HFFc6 (cell line): ENCODE results near the gene FOXO6. TPM values are rescaled to one million over a fixed set of nuclear protein-coding genes. Genes with fewer than 3 reads are reported as not detected.

Experiments used
- DNase-seq: peaks from one replicate; pipeline ENCODE4 v3.0.0-alpha.2; 2018
- H3K27ac Mint-ChIP-seq: 2 replicates; pipeline ENCODE4 v1.8.0; 2020; ENCODE audit warnings: mild to moderate bottlenecking, mixed read lengths
- H3K27me3 Mint-ChIP-seq: 2 replicates; pipeline ENCODE4 v1.8.0; 2021; ENCODE audit warnings: mild to moderate bottlenecking, moderate library complexity, mixed read lengths; ENCODE audit not compliant: insufficient read depth
- H3K36me3 Mint-ChIP-seq: 2 replicates; pipeline ENCODE4 v1.8.0; 2021; ENCODE audit warnings: low read depth, mixed read lengths
- H3K4me1 Mint-ChIP-seq: 2 replicates; pipeline ENCODE4 v1.8.0; 2020; ENCODE audit warnings: low read depth, mixed read lengths
- H3K4me3 Mint-ChIP-seq: 2 replicates; pipeline ENCODE4 v1.8.0; 2020; ENCODE audit warnings: mild to moderate bottlenecking, moderate library complexity, mixed read lengths
- H3K9me3 Mint-ChIP-seq: 2 replicates; pipeline ENCODE4 v1.8.0; 2020; ENCODE audit warnings: mild to moderate bottlenecking, mixed read lengths
- CTCF ChIP-seq: fragments of 200-600 bp; sonication (generic); IDR thresholded peaks from 2 replicates; pipeline ENCODE4 v1.5.0; 2021; ENCODE audit warnings: antibody characterized with exemption, mild to moderate bottlenecking
- long read RNA-seq: library from polyadenylated mRNA; unstranded; transcript quantifications from one replicate; pipeline ENCODE4 v2.0.0, GENCODE V29; 2019
- total RNA-seq, 6 experiments: library from RNA; stranded (reverse); fragmentation: NEBNext Ultra II Directional; extraction: Animal tissue kit (Norgen Biotek cat#: 25700); gene quantifications; 2 replicates in 1 of 6; 3 replicates in 5 of 6; pipeline ENCODE4 v1.2.3, GENCODE V29; 2021

Gene FOXO6
- total RNA-seq, result under 1 TPM in 2 of 6 experiments, not detected in 4; 0.07 to 0.08 TPM
- long read RNA-seq, result 0 reads

DNA sequence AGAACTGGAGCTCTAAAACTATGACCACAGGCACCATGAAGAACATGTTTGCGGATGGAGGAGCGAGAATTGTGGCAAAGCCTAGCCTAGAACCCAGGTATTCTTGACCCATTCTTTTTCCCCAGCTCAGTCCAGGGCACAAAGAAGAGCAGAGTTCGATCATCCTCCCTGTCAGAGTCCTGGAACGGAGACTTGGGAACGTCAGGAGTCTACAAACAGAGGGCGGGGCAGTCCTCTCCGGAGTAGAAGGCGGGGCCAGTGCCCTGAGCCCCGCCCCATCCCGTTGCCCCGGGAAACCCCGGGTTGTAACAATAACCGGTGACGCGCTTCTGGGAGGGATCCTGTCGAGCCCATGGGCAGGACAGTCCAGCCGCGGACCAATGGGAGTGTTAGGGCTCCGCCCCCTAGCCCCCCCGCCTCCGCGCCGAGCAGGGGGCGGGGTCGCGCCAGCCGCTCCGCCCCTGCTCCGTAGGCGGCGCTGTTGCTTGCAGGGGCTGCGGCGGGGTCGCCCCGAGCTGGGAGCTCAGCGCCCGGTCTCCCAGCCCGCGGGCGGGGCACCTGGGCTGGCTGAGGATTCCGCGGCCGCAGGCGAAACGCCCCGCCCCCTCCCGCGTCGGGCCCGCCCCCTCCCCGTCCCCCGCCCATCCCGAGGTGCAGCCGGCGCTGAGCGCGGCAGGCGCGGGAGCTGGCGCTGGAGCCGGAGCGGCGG is at the start of gene FOXO6:
Gene FOXO6 (plus strand): TSS at position 649 of the 709 bp plus-strand sequence.
- Mint-ChIP-seq H3K36me3 (no peaks in the 10 kb centered on the region), H3K9me3 (no peaks in the 10 kb centered on the region)

DNA sequence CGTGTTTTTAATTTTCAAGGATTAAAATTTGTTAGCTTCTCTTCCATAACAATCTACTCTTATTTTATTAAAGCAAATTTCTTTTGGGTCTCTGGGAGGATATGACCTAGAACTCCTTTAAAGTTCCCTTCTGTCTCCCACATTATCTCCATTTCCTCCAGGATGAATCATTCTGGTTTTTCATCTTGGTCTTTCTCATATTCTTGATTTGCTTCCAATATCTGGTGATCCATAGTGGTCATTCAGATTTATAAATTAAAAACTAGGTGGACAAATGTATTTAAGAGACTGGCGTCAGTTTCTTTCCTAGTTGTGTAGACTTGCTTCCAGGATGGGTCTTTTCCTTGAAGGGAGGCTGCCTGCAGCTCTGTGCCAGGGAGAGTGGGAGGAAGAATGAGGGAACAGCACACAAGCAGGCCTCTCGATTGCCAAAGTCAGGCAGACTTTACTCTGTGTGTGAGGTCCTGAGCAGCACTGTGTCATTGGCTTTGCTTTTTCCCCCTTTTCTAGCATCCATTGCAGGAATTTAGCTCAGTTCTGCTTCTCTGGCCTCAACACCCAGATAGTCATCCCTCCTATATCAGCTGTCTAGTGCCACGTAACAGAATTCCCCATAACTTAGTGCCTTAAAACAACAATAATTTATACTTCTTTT is 48.1 kb upstream of the FOXO6 start:
- no peak overlapping the region for H3K4me3 Mint-ChIP-seq
- DNase-seq, result no peak
- no peak for TF ChIP-seq CTCF
- peaks cover 56% of the 10 kb centered on the region for H3K4me1 Mint-ChIP-seq
- H3K9me3 Mint-ChIP-seq, result no peaks in the 10 kb centered on the region
- peaks cover 4% of the 10 kb centered on the region; the same call in 1 of the 2 replicates for H3K36me3 Mint-ChIP-seq
- no peak overlapping the region for H3K27ac Mint-ChIP-seq
- peaks cover 8% of the 10 kb centered on the region for H3K27me3 Mint-ChIP-seq

More for the DNA sequence above, at the start of gene FOXO6:
- H3K27ac Mint-ChIP-seq, result peak within 1 kb of the TSS; percentile 2
- peaks cover 32% of the 10 kb centered on the region for H3K4me1 Mint-ChIP-seq
- peaks cover 36% of the 10 kb centered on the region for H3K27me3 Mint-ChIP-seq
- TF ChIP-seq CTCF, result peak; percentile 73
- DNase-seq, result peak; percentile 92
- H3K4me3 Mint-ChIP-seq, result peak within 1 kb of the TSS; percentile 63

DNA sequence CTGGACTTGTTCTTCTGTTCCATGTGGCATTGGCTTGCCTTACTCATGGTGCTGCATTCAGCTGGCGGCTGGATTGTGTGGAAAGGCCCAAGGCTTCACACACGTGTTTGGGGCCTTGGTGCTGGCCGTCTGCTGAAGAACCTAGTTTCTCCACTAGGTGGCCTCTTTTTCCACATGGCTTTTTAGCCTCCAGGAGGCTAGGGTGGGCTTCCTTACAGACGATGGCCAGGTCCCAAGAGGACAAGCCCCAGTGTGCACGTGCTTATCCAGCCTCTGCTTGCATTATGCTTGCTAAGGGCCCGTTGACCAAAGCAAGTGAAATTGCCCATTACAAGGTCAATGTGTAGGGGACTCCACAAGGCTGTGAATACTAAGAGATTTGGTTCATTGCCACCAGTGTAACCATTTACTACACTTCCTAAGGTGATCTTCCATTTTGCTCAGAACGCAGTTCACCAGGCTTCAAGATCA is 47.5 kb upstream of the FOXO6 start:
- peaks cover 61% of the 10 kb centered on the region for H3K4me1 Mint-ChIP-seq
- H3K36me3 Mint-ChIP-seq, result no peaks in the 10 kb centered on the region
- no peak overlapping the region for H3K27ac Mint-ChIP-seq
- DNase-seq, result no peak
- no peak overlapping the region for H3K4me3 Mint-ChIP-seq
- no peaks in the 10 kb centered on the region for H3K9me3 Mint-ChIP-seq
- H3K27me3 Mint-ChIP-seq, result peaks cover 3% of the 10 kb centered on the region; the same call in 1 of the 2 replicates
- TF ChIP-seq CTCF, result peak; percentile 79

DNA sequence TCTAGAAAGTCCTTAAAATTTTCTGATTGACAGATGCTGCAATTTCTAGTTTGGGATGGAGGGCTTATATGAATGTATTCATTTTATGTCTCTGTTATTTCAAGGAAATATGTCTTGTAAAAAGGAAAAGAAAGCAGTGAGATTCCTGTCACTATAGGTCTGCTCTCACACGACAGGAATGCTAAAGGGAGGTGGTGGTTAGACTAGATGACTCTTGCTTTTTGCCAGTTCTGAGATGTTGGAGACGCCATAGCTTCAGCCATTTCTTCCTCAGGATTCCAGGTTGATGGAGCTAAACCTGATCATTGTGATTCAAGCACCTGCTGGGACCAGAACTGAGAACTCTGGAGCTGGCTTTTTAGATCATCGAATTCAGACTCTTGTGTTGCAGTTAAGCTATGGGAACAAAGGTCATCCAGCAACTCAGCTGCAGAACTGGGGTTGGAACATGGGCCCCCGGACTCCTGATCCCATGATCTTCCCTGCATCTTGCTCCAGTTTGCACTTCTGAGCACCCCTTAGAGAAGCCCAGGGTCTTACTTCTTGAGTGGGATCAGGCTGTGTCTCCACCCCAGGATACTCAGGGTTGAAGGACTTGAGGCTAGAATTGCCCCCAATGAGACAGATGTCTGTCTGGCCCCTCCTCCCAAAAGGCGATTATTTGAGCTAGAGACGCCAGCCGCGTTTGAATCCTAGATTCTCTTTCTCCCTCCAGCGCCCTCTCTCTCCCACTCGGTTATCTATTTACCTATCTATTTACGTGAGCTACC is 46.7 kb upstream of the FOXO6 start:
- Mint-ChIP-seq H3K4me1 (peaks cover 70% of the 10 kb centered on the region), H3K9me3 (no peaks in the 10 kb centered on the region), H3K27me3 (peaks cover 3% of the 10 kb centered on the region; the same call in 1 of the 2 replicates), H3K36me3 (no peaks in the 10 kb centered on the region), H3K4me3 (peak overlapping the region; percentile 55; the same call in 1 of the 2 replicates), H3K27ac (peak overlapping the region; percentile 32; the same call in 1 of the 2 replicates)
- peak; percentile 42 for DNase-seq
- no peak for TF ChIP-seq CTCF

GRCh38 chr1:41315146-41315822 is 46.0 kb upstream of the FOXO6 start:
- H3K4me1 Mint-ChIP-seq, result peaks cover 77% of the 10 kb centered on the region
- peaks cover 3% of the 10 kb centered on the region; the same call in 1 of the 2 replicates for H3K27me3 Mint-ChIP-seq
- H3K4me3 Mint-ChIP-seq, result peak overlapping the region; percentile 55
- H3K9me3 Mint-ChIP-seq, result no peaks in the 10 kb centered on the region
- DNase-seq, result peak; percentile 59
- H3K36me3 Mint-ChIP-seq, result no peaks in the 10 kb centered on the region
- TF ChIP-seq CTCF, result no peak
- peak overlapping the region; percentile 27; the same call in 1 of the 2 replicates for H3K27ac Mint-ChIP-seq
